Gastrocnemius medialis (tissue), 4 donors: ENCODE results near the gene GCSH. TPM values are rescaled to one million over a fixed set of nuclear protein-coding genes. Genes with fewer than 3 reads are reported as not detected.

Experiments
- ATAC-seq, 2 donors: fragments of 150-250 bp; one replicate each; pipeline ENCODE4 v1.9.1; 2016
- DNase-seq, 2 donors: peaks; one replicate each; pipeline ENCODE4 v3.0.0-alpha.2; 2019
- H3K27ac ChIP-seq, 4 donors: fragments of 200-600 bp; sonication (generic); 1 replicate in 1 of 4; 2 replicates in 3 of 4; pipeline ENCODE4 v1.5.1; 2016 to 2018; ENCODE audit warnings: mild to moderate bottlenecking in 2 of 4, moderate library complexity in 1 of 4
- H3K27me3 ChIP-seq, 3 donors: fragments of 200-600 bp; sonication (generic) in 2 of 3; 1 replicate in 1 of 3; 2 replicates in 2 of 3; pipeline versions ENCODE4 v1.5.1 to v1.6.0; 2016 to 2019; ENCODE audit warnings: mild to moderate bottlenecking in 1 of 3, moderate library complexity in 1 of 3
- H3K36me3 ChIP-seq, 2 donors: fragments of 200-600 bp; sonication (generic) in 1 of 2; one replicate each; pipeline ENCODE4 v1.5.1; 2017 to 2018
- H3K4me1 ChIP-seq, 2 donors: fragments of 200-600 bp; sonication (generic) in 1 of 2; one replicate each; pipeline ENCODE4 v1.5.1; 2016 to 2017; ENCODE audit warnings: mild to moderate bottlenecking in 2 of 2
- H3K4me3 ChIP-seq, 4 donors: fragments of 200-600 bp; sonication (generic) in 3 of 4; 1 replicate in 1 of 4; 2 replicates in 3 of 4; pipeline ENCODE4 v1.5.1; 2016 to 2019; ENCODE audit warnings: mild to moderate bottlenecking in 2 of 4
- H3K9me3 ChIP-seq, 3 donors: fragments of 200-600 bp; sonication (generic) in 2 of 3; 1 replicate in 1 of 3; 2 replicates in 2 of 3; pipeline ENCODE4 v1.5.1; 2016 to 2019
- POLR2A ChIP-seq, 2 donors: fragments of 450-650 bp; IDR thresholded peaks; one replicate each; pipeline ENCODE4 v1.6.1; 2017; ENCODE audit warnings: antibody characterized with exemption in 2 of 2, mild to moderate bottlenecking in 2 of 2, moderate library complexity in 2 of 2
- in situ Hi-C, 4 donors: fragments of 200-750 bp; cut with MboI; loops; one replicate each; pipeline versions ENCODE4 v1.15.0 to v1.8.0; 2017; ENCODE audit warnings: low sequenced_read_pairs in 4 of 4
- intact Hi-C: fragments of 100-400 bp; cut with DNase I; formaldehyde crosslinking; loops from one replicate; pipeline ENCODE4 v1.15.1; 2023; ENCODE audit warnings: low total_unique reads
- total RNA-seq, 4 donors: library from RNA; depleted of rRNA; stranded (reverse); fragments of >200 nt; gene quantifications; one replicate each; pipeline versions ENCODE4 v1.1.0 to v1.2.3, GENCODE V29; 2016
- TF ChIP-seq, protein P1 (sequence below), 5 experiments: fragments of 450-650 bp in 3 of 5; fragments of 200-600 bp in 2 of 5; sonication (generic) in 2 of 5; IDR thresholded peaks in 4 of 5; conservative IDR thresholded peaks in 1 of 5; 1 replicate in 4 of 5; 2 replicates in 1 of 5; pipeline ENCODE4 v1.5.1; 2016 to 2019; ENCODE audit warnings: antibody characterized with exemption in 5 of 5, mild to moderate bottlenecking in 3 of 5, moderate library complexity in 3 of 5

GCSH gene
- total RNA-seq, 4 donors from 2014 or later, result 18.5 to 40.4 (median 30.9) TPM

DNA sequence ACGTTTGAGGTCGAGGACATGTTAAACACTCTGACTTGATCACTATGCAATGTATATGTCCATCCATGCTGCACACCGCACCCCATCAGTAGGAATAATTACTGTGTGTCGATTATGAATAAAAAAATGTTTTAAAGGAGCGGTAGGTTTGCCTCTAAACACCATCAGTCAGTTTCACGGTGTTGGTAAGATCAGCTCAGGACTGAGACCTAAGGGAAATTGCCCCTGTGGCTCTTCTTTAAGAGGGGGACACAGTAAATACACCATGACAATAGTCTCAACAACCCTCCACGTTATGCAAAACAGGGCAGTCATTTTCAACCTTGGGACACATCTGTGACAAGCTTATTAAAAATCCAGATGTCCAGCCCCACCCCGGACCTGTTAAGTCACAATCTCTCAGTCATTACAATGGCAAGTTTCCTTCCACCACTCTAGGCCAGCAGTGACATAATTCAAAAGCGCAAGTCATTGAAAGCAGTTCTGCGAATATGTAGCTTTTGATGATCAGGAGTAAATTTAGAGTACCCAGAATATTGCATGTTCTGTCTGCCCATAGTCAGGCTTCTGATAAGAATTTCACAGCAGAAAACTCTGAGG is 59.3 kb downstream of the GCSH start:
- TF ChIP-seq, protein P1, sequence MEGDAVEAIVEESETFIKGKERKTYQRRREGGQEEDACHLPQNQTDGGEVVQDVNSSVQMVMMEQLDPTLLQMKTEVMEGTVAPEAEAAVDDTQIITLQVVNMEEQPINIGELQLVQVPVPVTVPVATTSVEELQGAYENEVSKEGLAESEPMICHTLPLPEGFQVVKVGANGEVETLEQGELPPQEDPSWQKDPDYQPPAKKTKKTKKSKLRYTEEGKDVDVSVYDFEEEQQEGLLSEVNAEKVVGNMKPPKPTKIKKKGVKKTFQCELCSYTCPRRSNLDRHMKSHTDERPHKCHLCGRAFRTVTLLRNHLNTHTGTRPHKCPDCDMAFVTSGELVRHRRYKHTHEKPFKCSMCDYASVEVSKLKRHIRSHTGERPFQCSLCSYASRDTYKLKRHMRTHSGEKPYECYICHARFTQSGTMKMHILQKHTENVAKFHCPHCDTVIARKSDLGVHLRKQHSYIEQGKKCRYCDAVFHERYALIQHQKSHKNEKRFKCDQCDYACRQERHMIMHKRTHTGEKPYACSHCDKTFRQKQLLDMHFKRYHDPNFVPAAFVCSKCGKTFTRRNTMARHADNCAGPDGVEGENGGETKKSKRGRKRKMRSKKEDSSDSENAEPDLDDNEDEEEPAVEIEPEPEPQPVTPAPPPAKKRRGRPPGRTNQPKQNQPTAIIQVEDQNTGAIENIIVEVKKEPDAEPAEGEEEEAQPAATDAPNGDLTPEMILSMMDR (IDR thresholded peaks at IDR 0.05 in 4 of 5, conservative IDR thresholded peaks at IDR 0.05 in 1 of 5), result no peak
- TF ChIP-seq POLR2A (IDR thresholded peaks at IDR 0.05), result peak in 1 of 2 donors; percentile 22
- Histone ChIP-seq H3K27ac (peak overlapping the region; percentile 66 to 78 (median 76)), H3K36me3 (peaks cover 0 to 19% of the 10 kb centered on the region in 2 donors), H3K4me3 (peak overlapping the region; percentile 59 to 74 (median 72)), H3K27me3 (no peaks in the 10 kb centered on the region), H3K9me3 (no peaks in the 10 kb centered on the region), H3K4me1 (peaks cover 11 to 21% of the 10 kb centered on the region in 2 donors)
- in situ Hi-C loops (loop anchor here in 3 of 4 donors (5.0 to 25.0 kb wide), 3 partner anchors 40 to 700 kb away; partner anchors contain the start of genes C16orf46 (in 1 of the 3) and GAN (in 1 of the 3)), intact Hi-C loops (loop anchor here (2.0 to 10.0 kb wide), 2 partner anchors 60 to 168 kb away; partner anchors contain the start of gene GCSH)
- DNase-seq, result no peak
- ATAC-seq, result peak in 1 of 2 donors; percentile 23

DNA sequence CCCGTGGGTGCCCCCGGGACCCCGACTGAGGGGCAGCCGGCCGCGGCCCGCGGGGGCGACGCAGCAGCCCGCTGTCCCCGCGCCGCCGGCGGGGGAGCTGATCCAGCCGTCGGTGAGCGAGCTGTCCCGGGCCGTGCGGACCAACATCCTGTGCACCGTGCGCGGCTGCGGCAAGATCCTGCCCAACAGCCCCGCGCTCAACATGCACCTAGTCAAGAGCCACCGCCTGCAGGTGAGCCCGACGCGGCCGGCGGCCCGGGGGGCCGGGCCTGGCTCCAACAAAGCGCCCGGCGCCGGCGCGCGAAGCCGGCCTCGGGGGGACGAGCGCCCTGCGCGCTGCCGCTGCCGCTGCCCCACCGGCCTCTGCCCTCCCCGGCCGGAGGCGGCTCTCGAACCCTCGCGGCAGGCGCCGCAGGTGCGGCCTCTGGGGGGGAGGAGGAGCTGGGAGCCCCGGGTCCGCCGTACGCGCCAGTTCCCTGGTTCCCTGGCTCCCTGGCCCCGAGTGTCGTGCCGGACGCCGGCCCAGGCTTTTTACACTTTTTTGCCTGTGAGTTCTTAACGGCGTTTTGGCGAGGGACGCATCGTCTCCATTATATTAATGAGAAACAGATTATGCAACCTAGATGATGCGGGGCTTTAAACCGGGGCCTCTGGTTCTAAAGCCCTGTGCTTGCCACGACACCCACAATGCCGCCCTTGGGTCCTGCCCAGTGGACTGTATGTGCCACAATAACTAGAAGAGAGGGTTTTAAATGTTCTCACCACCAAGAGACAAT is 60.0 kb downstream of the GCSH start:
- no peaks in the 10 kb centered on the region for H3K9me3 ChIP-seq
- H3K4me3 ChIP-seq, result peak overlapping the region; percentile 59 to 74 (median 72)
- DNase-seq, result no peak
- in situ Hi-C loops, result loop anchor here in 3 of 4 donors (5.0 to 25.0 kb wide), 3 partner anchors 41 to 701 kb away; partner anchors contain the start of genes C16orf46 (in 1 of the 3) and GAN (in 1 of the 3)
- peaks cover 0 to 12% of the 10 kb centered on the region in 2 donors for H3K36me3 ChIP-seq
- no peaks in the 10 kb centered on the region for H3K27me3 ChIP-seq
- peaks cover 11 to 21% of the 10 kb centered on the region in 2 donors for H3K4me1 ChIP-seq
- ATAC-seq, result peak; percentile 62 to 63
- TF ChIP-seq, protein P1 (IDR thresholded peaks at IDR 0.05 in 4 of 5, conservative IDR thresholded peaks at IDR 0.05 in 1 of 5), result no peak
- no peak for TF ChIP-seq POLR2A (IDR thresholded peaks at IDR 0.05)
- peak overlapping the region; percentile 66 to 78 (median 76) for H3K27ac ChIP-seq
- intact Hi-C loops, result loop anchor here (1.0 to 10.0 kb wide), 5 partner anchors 29 to 277 kb away; partner anchors contain the start of genes C16orf46, CENPN and GCSH

DNA sequence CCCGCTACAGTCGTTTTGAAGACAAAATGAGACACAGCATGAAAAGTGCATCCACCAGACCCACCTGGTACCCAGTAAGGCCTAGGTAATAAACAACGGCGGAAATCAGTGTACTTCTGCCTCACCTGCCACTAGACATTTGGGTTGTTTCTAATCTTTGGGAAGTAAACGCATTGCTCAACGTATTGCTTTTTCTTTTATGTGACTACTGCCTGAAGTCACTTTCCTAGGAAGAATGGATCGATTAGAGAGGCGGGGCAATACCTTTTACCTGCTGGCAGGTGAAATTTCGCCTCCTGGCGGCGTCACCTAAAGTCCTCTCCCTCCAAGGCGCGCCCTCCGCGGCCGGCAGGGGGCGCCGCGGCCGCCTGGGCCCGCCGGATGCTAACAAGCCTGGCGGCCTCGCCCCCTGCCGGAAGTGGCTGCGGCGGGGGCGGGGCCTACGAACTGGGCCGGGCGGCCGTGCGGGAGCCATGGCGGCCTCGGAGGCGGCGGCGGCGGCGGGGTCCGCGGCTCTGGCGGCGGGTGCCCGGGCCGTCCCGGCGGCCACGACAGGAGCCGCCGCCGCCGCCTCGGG is 60.7 kb downstream of the GCSH start, which contains the start of gene ATMIN:
Gene ATMIN, plus strand, starts transcription at position 445 of the 577 bp plus-strand sequence. Its CDS starts 29 bp downstream, at position 474.
- intact Hi-C loops, result loop anchor here (1.0 to 10.0 kb wide), 4 partner anchors 28 to 277 kb away; partner anchors contain the start of genes C16orf46 and CENPN
- in situ Hi-C loops, result loop anchor here in 3 of 4 donors (5.0 to 25.0 kb wide), 3 partner anchors 42 to 702 kb away; partner anchors contain the start of genes C16orf46 (in 1 of the 3) and GAN (in 1 of the 3)
- Histone ChIP-seq H3K4me3 (peak within 1 kb of the TSS; percentile 59 to 74 (median 72)), H3K27ac (peak within 1 kb of the TSS; percentile 66 to 78 (median 76)), H3K4me1 (peaks cover 11 to 21% of the 10 kb centered on the region in 2 donors), H3K36me3 (peaks cover 0 to 7% of the 10 kb centered on the region in 2 donors), H3K27me3 (no peaks in the 10 kb centered on the region), H3K9me3 (no peaks in the 10 kb centered on the region)
- peak; percentile 58 to 75 for DNase-seq
- TF ChIP-seq, protein P1 (IDR thresholded peaks at IDR 0.05 in 4 of 5, conservative IDR thresholded peaks at IDR 0.05 in 1 of 5), result peak; percentile 90 to 99 (median 98)
- peak; percentile 56 to 70 for TF ChIP-seq POLR2A (IDR thresholded peaks at IDR 0.05)
- peak; percentile 92 to 93 for ATAC-seq

Other genes starting within 250 kb of the GCSH start
- gene CMC2, start 89.5 kb downstream of the GCSH start, total RNA-seq, result 10 to 100 TPM; 78.8 to 89.1 (median 82.7) TPM
- gene CENPN, start 89.2 kb downstream of the GCSH start, total RNA-seq, result 10 to 100 TPM in 1 of 4 donors, 1 to 10 TPM in 3; 5.2 to 10.9 (median 7.5) TPM
- gene ATMIN, start 60.6 kb downstream of the GCSH start, total RNA-seq, result 10 to 100 TPM; 31.1 to 37.1 (median 35.2) TPM
- under 1 TPM in 1 of 4 donors, not detected in 3; 0.88 TPM for gene C16orf46, start 19.2 kb downstream of the GCSH start, total RNA-seq
- gene BCO1, start 142.3 kb upstream of the GCSH start, total RNA-seq, result not detected
- gene GAN, start 218.6 kb upstream of the GCSH start, total RNA-seq, result 1 to 10 TPM; 5.0 to 8.0 (median 6.4) TPM